GM21526 (cell line): Measurements from ENCODE around the gene PTPRT.

Source experiments
- ATAC-seq: cut with Tn5 transposase; IDR thresholded peaks from one replicate; pipeline ENCODE4 v1.9.1; 2021; ENCODE audit warnings: moderate library complexity; ENCODE audit not compliant: unreplicated experiment, low FRiP score

Gene PTPRT

DNA sequence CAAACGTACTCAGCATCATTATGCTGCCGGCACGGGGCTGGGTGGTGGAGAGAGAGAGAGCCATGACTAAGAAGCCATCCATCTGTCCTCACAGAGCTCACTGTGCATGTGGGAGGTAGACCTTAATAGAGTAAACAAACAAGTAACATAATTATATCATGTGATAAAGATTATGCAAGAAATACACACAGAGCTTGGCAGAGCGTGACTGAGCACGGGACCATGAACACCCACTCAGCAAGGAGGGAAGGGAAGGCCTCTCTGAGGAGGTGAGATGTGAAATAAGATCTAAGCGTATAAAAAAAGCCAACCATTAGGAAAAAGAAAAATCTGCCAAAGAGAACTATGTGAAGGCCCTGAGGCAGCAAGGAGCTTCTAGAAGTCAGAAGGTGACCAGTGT is 207.5 kb downstream of the PTPRT start:
- no peak for ATAC-seq

DNA sequence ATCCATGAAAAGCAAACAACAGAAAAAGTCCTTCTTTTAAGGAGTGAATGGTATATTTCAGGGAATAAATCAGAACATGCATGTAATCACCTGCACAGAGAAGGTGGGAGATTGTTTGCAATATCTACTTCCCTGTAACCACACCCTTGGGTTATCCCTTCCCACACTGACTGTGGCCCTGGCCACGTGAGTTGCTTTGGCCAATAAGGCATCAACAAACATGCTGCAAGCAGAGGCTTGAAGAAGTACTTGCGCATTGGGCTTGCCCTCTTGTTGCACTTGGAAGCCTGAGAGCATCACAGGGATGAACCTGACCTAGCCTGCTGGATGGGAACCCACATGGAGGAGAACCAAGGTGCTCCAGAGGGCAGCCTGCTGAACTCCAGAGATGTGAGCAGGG is 208.5 kb downstream of the PTPRT start:
- no peak for ATAC-seq

DNA sequence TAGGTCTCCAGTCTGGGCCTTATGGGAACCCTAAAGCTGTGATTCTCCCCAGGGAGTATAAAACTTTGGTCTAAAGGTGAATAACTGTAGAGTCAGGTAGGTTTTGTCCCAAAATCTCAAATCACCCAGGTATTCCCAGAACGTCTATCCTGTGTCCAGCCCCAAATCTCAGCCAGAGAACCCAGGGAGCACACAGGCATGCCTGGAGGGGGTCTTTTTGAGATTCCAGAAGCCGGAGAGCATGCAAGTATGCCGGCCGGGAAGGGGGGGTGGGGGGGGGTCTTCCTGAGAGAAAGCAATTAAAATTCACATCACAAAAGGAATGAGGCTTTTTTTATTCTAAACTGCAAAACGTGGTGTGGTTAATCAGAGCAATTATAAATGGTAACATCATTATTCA is 210.0 kb downstream of the PTPRT start:
- ATAC-seq, result no peak

DNA sequence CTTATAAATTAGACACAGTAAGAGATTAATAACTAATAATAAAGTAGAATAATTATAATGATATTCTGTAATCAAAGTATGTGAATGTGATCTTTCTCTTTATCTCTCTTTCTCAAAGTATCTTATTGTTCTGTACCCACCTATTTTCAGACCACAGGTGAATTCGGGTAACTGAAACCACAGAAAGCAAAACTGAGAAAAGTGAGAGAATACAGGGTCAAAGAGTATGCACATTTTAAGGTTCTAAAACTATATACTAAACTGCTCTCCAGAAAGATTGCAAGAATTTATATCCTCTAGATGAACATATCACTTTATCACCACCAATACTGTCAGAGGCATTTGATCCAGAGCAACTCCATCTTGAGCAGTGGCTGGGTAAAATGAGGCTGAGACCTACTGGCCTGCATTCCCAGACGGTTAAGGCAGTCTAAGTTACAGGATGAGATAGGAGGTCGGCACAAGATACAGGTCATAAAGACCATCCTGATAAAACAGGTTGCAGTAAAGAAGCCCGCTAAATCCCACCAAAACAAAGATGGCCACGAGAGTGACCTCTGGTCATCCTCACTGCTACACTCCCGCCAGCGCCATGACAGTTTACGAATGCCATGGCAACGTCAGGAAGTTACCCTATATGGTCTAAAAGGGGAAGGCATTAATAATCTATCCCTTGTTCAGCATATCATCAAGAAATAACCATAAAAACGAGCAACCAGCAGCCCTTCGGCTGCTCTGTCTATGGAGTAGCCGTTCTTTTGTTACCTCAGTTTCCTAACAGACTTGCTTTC is 211.3 kb downstream of the PTPRT start:
- ATAC-seq, result no peak

DNA sequence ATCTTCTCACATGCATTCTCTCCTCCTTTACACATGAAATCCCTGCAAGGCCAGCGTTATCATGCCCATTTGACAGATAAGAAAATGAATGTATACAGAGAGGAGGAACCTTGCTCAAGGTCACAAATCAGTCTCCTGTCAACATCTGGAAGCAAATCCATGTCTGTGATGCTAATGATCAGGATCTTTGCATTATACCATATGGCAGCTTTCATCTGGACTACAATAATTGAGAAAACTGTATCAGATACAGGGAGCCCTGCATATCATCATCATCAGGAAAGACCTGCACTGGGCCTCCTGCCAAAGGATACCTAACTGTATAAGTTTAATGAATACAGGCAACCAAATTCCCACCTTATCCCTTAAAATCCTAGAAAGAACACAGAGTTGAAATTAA is 213.7 kb downstream of the PTPRT start:
- no peak for ATAC-seq

DNA sequence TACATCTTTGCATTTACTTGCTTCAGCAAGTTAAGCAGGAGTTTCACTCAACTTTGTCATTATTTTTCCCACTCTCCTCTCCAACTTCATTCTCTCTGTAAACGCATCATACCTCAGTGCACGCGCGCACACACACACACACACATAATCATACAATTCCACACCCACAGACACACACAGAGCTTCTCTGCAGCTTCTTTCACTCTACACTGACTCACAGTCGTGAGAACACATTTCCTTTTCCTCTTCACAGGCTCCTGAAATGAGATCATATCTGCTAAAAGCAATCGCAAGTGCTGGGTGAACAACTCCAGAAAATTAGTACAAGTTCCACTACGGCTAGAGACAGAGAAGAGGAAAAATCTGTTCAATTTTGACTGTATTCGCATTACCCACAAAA is 215.4 kb downstream of the PTPRT start:
- no peak for ATAC-seq

DNA sequence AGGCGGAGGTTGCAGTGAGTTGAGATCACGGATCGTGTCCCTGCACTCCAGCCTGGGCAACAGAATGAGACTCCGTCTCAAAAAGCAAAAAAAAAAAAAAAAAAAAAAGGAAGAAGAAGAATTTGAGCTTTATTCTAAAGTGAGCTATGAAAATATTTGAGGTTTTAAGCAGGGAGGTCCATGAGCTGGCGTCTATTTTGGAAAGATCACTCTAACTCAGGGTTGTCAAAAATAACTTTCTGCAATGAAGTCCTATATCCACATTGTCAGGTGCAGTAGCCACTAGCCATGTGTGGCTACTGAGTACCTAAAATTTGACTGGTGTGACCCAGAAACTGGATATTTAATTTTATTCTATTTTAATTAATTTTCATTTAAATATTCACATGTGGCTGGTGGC is 217.1 kb downstream of the PTPRT start:
- ATAC-seq, result no peak

DNA sequence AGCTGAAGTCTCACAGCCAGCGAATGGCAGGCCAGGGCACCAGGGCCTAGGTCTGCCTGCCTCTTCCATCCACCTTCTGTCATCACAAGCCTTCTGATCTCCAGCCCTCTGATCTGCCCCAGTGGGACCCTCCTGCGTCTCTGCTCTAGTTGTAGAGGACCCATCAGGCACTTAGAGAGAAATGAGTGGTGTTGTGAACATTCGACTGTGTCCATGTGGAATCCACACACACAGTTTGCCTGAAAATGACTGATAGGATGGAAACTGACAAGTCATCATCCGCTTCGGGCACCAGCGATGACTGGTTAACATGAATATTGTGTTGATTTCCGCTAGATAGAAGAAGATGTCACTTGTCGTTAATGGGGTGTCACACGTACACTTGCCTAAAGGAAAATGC is 221.0 kb downstream of the PTPRT start:
- ATAC-seq, result no peak

DNA sequence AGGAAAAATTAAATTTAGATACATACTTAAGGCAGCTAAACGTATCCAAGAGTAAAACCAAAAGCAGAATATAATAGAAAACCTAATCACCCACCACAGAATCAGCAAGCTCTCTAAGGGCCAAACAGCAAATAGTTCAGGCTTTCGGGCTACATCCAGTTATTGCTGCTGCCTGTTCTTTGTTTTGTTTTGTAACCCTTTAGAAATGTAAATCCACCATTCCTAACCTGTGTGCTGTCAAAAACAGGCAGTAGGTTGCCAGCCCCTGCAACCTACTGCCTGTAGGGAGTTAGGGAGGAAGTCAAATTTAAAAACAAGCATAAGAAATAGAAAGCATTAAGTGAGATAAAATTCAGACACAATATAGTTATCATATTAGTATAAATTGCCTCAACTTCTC is 225.9 kb downstream of the PTPRT start:
- ATAC-seq, result no peak

DNA sequence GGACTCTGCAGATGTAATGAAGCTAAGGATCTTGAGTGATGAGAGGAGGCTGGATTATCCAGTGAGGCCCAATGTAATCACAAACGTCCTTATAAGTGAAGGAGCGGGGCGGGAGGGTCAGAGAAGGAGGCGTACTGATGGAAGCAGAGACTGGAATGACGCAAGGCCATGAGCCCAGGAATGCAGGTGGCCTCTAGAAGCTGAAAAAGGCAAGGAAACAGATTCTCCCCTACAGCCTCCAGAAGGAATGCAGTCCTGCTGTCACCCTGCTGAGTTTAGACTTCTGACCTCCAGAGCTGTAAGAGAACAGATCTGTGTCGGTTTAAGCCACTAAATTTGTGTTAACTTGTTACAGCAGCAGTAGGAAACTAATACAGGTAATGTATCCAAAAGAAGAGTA is 227.9 kb downstream of the PTPRT start:
- no peak for ATAC-seq

DNA sequence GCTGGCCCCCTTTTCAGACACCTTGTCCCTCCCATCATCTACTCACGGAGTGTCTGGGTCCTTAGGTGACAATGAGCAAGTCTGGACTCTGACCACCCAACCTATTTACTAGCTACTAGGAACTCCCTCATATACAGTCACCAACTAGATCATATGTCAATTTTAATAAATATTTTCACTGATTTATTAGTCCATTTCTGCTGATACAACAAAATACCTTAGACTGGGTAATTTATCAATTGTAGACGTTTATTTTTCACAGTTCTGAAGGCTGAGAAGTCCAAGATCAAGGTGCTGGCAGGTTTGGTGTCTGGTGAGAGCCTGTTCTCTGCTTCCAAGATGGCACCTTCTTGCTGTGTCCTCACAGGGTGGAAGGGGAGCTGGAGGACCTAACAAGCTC is 229.7 kb downstream of the PTPRT start:
- no peak for ATAC-seq

DNA sequence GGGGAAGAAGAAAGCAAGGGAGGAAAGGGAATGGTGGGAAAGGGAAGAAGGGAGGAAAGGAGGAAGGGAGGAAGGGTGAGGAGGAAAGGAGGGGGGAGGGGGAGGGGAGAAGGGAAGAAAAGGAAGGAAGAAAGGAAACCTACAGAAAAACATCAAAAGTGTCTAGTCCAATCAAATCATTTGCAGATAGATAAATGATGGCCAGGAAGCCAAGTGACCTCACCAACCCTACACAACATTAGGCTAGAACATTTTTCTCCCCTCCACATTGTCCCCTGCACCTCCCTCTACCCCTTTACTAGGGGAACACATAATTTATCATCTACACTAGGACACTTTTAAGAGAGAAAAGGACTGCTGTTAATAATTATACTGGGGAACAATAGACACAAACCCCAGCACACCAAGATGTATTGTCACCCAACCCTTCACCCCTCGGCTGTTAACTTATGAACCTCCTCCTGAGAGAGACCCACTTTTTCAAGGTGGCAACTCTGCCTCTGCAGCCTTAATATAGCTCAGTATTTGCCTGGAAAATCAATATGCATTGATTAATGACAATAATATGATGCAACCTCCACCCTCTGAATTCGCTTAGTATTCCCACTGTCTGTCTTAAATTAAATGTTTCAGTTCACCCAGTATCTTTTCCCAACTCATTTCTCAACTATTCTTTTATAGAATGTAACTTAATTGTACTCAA is 231.2 kb downstream of the PTPRT start:
- ATAC-seq, result no peak

DNA sequence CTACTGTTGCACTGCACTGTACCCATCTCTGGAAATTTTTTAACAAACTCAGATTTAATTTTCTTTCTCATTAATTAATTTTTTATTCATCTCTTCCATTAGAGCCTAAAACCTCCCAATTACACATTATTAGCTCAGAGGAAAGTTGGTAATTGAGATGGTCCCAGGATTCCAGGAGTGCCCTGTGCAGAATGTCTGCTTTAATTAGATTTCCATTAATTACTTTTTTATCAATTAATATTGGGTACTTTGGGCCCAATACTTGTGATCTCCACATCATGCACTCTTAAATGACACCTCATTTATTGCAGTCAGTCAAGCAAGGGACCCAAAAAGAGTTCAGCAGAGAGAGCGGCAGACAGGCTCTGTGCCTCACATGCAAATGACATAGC is 232.0 kb downstream of the PTPRT start:
- ATAC-seq, result no peak

DNA sequence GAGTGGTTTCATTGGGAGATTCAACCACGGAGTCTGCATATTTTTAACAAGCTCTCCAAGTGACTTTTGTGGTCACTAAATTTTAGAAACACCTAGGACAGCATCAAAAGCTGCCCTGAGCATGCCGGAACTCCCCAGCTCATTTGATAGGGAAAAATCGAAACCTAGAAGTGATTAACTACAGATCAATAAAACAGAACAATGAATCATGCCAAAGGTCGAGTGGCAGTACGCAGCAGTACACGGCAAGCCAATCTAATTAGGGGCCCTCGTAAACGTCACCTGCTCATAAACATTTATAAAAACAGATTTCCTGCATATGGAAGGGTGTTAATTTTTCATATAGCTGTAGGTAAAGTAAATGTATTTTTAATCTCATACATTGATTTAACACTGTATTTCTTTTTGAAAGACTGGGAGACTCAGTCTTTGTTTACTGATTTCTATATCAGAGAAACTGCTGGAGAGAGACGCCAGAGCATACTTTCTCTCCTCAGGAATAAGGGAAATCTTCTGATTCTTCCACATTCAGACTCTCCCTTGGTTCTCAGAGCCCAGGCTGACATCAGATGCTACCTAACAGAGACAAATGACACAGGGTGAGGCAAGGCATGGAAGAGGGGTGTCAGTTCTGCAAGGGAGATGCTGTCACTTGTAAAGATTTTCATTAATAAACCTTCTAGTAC is 232.5 kb downstream of the PTPRT start:
- no peak for ATAC-seq

DNA sequence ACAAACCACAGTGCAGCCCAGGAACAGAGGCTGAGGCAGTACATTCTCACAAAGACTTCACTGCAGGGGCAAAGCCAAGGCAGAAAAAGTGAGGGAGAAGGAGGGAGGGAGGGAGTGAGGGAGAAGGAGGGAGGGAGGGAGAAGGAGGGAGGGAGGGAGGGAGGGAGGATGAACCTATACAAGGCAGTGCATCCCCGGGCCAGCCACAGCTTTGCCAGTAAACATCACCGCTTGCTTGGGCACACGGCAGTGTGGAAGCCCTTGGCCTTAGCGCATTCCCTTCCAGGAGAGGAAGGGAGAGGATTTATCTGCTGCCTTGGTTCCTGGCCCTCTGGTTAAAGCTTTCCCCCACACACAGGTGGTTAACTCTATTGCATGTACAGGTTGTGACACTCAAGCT is 234.0 kb downstream of the PTPRT start:
- ATAC-seq, result no peak

DNA sequence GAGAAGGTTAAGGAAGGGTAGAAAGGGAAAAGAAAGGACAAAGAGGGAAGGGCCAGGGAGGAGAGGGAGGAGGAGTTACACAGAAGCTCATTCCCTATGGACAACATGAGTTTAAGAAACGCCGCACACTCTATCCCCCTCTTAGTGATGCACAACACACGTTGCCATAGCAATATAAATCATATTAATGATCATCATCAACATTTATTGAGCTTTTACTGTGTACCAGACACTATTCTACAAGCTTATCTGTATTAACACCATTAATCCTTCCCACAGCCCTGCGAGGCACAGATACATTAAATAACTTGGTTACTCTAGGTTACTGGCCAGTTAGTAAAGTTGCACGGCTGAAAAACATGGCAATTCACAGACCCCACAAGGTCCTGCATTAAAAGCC is 234.8 kb downstream of the PTPRT start:
- no peak for ATAC-seq

DNA sequence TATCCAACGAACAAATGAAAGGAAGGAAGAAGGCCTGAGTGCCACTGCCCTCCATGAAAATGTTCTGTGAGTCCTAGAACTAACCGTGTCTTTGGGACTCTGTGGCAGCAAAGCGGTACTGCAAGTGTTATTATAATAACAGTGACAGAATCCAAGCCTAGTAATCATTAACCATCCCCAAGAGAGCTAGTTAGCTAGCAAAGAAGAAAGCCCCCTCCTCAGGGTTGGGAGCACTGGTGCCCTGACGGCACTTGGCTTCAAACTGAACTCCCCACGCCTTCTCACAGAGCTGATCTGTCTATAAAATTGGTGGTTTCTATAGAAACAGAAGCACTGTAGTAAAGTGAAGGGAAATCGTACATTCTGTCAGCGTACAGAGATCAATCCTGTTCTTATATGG is 239.8 kb downstream of the PTPRT start:
- ATAC-seq, result no peak

DNA sequence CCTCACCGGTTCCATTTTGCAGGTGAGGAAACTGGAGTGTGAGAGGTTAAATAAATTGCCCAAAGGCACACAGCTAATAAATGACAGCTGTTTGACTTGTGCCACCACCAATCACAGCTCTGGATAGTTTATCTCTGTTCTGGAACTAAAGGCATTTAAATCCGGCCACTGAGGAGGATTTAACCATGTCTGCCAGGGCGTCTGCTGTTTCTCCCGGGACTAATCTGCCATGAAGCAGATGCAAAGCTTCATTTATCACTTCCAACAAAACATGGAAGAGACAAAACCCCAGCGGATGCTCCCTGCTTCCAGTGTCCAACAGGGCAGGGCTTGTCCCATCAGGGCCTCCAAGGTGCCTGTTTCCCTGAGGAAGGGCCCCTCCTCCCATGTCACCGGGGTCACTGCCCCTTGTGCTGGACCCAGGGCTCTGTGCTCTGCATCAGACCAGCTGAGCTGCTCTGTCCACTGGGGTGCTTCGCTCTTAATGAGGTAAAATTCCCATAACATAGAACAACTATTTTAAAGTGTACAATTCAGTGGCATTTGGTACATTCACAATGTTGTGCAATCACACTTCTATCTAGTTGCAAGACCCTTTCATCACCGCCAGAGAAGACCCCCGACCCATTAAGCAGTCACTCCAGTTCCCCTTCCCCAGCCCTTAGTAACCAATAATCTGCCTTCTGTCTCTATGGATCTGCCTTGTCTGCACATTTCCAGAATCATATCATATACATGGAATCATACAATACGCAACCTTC is 244.3 kb downstream of the PTPRT start:
- ATAC-seq, result no peak

DNA sequence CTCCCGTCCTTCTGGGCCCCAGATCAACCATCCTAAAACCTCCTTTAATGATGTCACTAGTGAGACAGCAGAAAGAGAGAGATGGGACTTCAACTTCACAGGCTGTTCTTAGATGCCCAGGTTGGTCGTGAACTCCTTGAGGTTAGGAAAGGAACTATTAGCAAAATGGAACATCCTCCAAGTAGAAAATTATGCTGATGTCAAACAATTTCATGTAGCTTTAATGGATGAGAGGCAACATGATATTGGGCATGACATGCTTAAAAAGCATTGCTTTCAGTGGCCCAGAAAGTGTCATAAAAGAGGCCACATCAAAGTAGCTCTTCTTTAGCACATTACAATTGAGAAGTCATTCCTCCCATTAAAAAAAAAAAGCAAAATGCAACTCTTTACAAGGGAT is 248.1 kb downstream of the PTPRT start:
- no peak for ATAC-seq

DNA sequence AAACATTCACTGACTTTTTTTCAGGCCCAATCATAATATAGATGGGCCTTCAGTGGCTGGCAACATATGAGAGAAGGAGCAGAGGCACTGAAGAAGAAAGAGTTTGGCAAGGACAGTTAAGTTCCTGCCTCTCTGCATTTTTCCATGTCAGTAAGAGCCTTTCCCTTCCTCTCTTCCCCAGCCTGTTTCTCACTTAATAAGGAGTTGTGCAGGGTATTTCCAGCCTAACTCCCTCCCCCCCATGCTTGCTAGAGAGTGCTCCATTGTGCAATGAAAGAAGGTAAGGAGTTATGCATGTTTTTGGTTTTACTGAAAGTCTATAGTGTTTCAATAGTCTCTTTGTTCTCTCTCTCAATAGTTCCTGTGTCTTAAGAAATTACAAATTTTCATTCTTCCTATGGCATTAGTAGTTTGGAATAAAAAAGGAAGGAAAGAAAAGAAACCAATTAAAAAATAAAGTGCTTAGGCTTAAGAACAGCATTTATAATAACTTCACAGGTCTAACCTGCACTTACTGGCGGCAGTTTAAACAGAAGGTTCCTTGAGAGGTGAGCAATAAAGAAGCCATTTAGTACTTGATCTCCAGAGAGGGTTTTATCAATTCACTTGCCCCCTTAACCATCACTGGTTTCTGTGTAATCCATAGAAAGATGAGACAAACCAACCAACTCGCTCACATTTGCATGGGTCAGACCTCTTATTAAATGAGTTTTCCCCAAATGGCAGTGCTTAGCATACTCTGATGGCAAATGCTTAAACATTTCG is 251.1 kb downstream of the PTPRT start:
- ATAC-seq, result no peak
